MCF 10A (cell line): Measurements from ENCODE around the gene KCNMB2. TPM values are rescaled to one million over a fixed set of nuclear protein-coding genes. Genes with fewer than 3 reads are reported as not detected.

Source experiments
- BruUV-seq: library from RNA; stranded (reverse); fragments of 400-500 nt; replicated peaks from 2 replicates; lab custom pipeline; 2021; lab: Mats Ljungman, UMichigan
- CTCF ChIA-PET: fragments of 300-600 bp; sonication (Branson Sonifier 250); formaldehyde crosslinking; extraction: SDS; loops from one replicate; lab custom pipeline; 2021; ENCODE audit warnings: antibody characterized with exemption, inconsistent platforms; lab: Yijun Ruan, JAX
- POLR2A ChIA-PET: fragments of 300-600, 350-650 bp; sonication (Branson Sonifier 250); formaldehyde crosslinking; extraction: SDS; loops from one replicate; lab custom pipeline; 2020; ENCODE audit warnings: antibody characterized with exemption, inconsistent platforms; lab: Yijun Ruan, JAX
- DNase-seq: peaks from one replicate; pipeline ENCODE4 v3.0.0-alpha.2; 2018; ENCODE audit not compliant: unreplicated experiment
- H3K27ac Mint-ChIP-seq: one replicate; pipeline ENCODE4 v1.8.0; 2022; ENCODE audit warnings: mild to moderate bottlenecking, low read depth, mixed read lengths; ENCODE audit not compliant: unreplicated experiment
- H3K27me3 Mint-ChIP-seq: one replicate; pipeline ENCODE4 v1.8.0; 2022; ENCODE audit warnings: mixed read lengths; ENCODE audit not compliant: insufficient read depth, unreplicated experiment
- H3K36me3 Mint-ChIP-seq: one replicate; pipeline ENCODE4 v1.8.0; 2022; ENCODE audit warnings: mild to moderate bottlenecking, moderate library complexity, mixed read lengths; ENCODE audit not compliant: insufficient read depth, unreplicated experiment
- H3K4me1 Mint-ChIP-seq: one replicate; pipeline ENCODE4 v1.8.0; 2022; ENCODE audit warnings: mixed read lengths; ENCODE audit not compliant: insufficient read depth, unreplicated experiment
- H3K4me3 Mint-ChIP-seq: one replicate; pipeline ENCODE4 v1.8.0; 2022; ENCODE audit warnings: mild to moderate bottlenecking, moderate library complexity, mixed read lengths; ENCODE audit not compliant: unreplicated experiment
- H3K9me3 Mint-ChIP-seq: one replicate; pipeline ENCODE4 v1.8.0; 2022; ENCODE audit warnings: mixed read lengths; ENCODE audit not compliant: unreplicated experiment
- intact Hi-C: fragments of 100-400 bp; cut with micrococcal nuclease; formaldehyde crosslinking; loops from 2 replicates; pipeline ENCODE4 v1.14.1; 2022
- total RNA-seq: library from RNA; stranded (reverse); gene quantifications from 2 replicates; pipeline ENCODE4 v1.2.3, GENCODE V29; 2022
- TF ChIP-seq, protein P1 (sequence below): fragments of 200-600 bp; IDR thresholded peaks from one replicate; pipeline ENCODE4 v1.8.0; 2022; ENCODE audit warnings: antibody characterized with exemption, mild to moderate bottlenecking; ENCODE audit not compliant: unreplicated experiment

Gene KCNMB2
- total RNA-seq, 1 experiment from 2014 or later = not detected

- Mint-ChIP-seq H3K9me3 (no peaks in the 10 kb centered on the region), H3K27ac (no peak overlapping the region), H3K4me1 (peaks cover 6% of the 10 kb centered on the region), H3K4me3 (no peak overlapping the region), H3K27me3 (no peaks in the 10 kb centered on the region), H3K36me3 (no peaks in the 10 kb centered on the region)
- intact Hi-C loops = no loop called here
- TF ChIP-seq, protein P1, sequence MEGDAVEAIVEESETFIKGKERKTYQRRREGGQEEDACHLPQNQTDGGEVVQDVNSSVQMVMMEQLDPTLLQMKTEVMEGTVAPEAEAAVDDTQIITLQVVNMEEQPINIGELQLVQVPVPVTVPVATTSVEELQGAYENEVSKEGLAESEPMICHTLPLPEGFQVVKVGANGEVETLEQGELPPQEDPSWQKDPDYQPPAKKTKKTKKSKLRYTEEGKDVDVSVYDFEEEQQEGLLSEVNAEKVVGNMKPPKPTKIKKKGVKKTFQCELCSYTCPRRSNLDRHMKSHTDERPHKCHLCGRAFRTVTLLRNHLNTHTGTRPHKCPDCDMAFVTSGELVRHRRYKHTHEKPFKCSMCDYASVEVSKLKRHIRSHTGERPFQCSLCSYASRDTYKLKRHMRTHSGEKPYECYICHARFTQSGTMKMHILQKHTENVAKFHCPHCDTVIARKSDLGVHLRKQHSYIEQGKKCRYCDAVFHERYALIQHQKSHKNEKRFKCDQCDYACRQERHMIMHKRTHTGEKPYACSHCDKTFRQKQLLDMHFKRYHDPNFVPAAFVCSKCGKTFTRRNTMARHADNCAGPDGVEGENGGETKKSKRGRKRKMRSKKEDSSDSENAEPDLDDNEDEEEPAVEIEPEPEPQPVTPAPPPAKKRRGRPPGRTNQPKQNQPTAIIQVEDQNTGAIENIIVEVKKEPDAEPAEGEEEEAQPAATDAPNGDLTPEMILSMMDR = no peak
- peak; percentile 51 for DNase-seq
- POLR2A ChIA-PET = interaction anchor here (0.6 to 0.7 kb wide), 2 partner anchors 11 to 28 kb away, joined by 3 read pairs; no protein-coding TSS in a partner anchor
- BruUV-seq = no TSS peak
- CTCF ChIA-PET = no interaction called here
Measured at GRCh38 chr3:178518660-178519396, 17.4 kb upstream of the KCNMB2 start.

- intact Hi-C loops = no loop called here
- Mint-ChIP-seq H3K27ac (no peak overlapping the region), H3K9me3 (no peaks in the 10 kb centered on the region), H3K27me3 (no peaks in the 10 kb centered on the region), H3K4me3 (no peak overlapping the region), H3K4me1 (peaks cover 6% of the 10 kb centered on the region), H3K36me3 (no peaks in the 10 kb centered on the region)
- DNase-seq = no peak
- POLR2A ChIA-PET = no interaction called here
- BruUV-seq = no TSS peak
- TF ChIP-seq, protein P1 = no peak
- CTCF ChIA-PET = no interaction called here
Measured at GRCh38 chr3:178519701-178520100, 16.5 kb upstream of the KCNMB2 start.

GRCh38 chr3:178520451-178520850 is 15.8 kb upstream of the KCNMB2 start:
- H3K9me3 Mint-ChIP-seq = no peaks in the 10 kb centered on the region
- H3K4me3 Mint-ChIP-seq = no peak overlapping the region
- peaks cover 6% of the 10 kb centered on the region for H3K4me1 Mint-ChIP-seq
- TF ChIP-seq, protein P1 = no peak
- H3K27me3 Mint-ChIP-seq = no peaks in the 10 kb centered on the region
- ChIA-PET CTCF (no interaction called here), POLR2A (no interaction called here)
- H3K36me3 Mint-ChIP-seq = no peaks in the 10 kb centered on the region
- intact Hi-C loops = no loop called here
- no peak for DNase-seq
- no peak overlapping the region for H3K27ac Mint-ChIP-seq
- BruUV-seq = no TSS peak

- intact Hi-C loops = no loop called here
- H3K36me3 Mint-ChIP-seq = no peaks in the 10 kb centered on the region
- CTCF ChIA-PET = interaction anchor here (0.6 to 0.7 kb wide), 2 partner anchors 169 to 550 kb away, joined by 3 to 4 read pairs; no protein-coding TSS in a partner anchor
- no TSS peak for BruUV-seq
- H3K9me3 Mint-ChIP-seq = no peaks in the 10 kb centered on the region
- H3K27ac Mint-ChIP-seq = no peak overlapping the region
- peaks cover 6% of the 10 kb centered on the region for H3K4me1 Mint-ChIP-seq
- POLR2A ChIA-PET = no interaction called here
- TF ChIP-seq, protein P1 = no peak
- H3K4me3 Mint-ChIP-seq = no peak overlapping the region
- no peaks in the 10 kb centered on the region for H3K27me3 Mint-ChIP-seq
- no peak for DNase-seq
Measured at GRCh38 chr3:178522200-178523052, 13.8 kb upstream of the KCNMB2 start.
